Esophagus squamous epithelium (tissue), 4 donors: ENCODE data around the gene DPYSL5.

Experiments
- POLR2A ChIP-seq, 4 donors: fragments of 450-650 bp; IDR thresholded peaks; one replicate each; pipeline ENCODE4 v1.6.1; 2017; ENCODE audit warnings: antibody characterized with exemption in 4 of 4, mild to moderate bottlenecking in 4 of 4, moderate library complexity in 3 of 4
- TF ChIP-seq, protein P1 (sequence below), 6 experiments: fragments of 450-650 bp in 4 of 6; fragments of 200-600 bp in 2 of 6; sonication (generic) in 2 of 6; IDR thresholded peaks; one replicate each; pipeline ENCODE4 v1.5.1; 2016 to 2019; ENCODE audit warnings: antibody characterized with exemption in 6 of 6, mild to moderate bottlenecking in 4 of 6, moderate library complexity in 4 of 6

DNA sequence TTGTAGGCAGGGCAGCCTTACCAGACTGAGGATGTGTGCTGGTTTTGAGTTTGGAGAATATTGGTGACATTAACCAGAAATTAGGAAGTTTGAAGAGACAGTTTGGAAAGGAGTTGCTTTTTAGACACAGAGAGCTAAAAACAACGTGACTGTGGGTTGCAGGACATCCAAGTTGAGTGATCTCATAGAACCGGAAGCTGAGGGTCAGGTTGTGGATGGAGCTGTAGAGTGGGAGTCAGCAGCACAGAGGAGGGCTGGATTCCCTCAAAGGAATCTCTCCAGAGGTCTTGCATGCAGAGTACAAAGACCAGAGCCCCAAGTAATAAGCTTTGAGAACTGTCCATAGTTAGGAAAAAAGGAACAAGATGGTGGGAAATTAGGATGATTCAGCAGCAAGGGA is 131.8 kb downstream of the DPYSL5 start:
- TF ChIP-seq, protein P1, sequence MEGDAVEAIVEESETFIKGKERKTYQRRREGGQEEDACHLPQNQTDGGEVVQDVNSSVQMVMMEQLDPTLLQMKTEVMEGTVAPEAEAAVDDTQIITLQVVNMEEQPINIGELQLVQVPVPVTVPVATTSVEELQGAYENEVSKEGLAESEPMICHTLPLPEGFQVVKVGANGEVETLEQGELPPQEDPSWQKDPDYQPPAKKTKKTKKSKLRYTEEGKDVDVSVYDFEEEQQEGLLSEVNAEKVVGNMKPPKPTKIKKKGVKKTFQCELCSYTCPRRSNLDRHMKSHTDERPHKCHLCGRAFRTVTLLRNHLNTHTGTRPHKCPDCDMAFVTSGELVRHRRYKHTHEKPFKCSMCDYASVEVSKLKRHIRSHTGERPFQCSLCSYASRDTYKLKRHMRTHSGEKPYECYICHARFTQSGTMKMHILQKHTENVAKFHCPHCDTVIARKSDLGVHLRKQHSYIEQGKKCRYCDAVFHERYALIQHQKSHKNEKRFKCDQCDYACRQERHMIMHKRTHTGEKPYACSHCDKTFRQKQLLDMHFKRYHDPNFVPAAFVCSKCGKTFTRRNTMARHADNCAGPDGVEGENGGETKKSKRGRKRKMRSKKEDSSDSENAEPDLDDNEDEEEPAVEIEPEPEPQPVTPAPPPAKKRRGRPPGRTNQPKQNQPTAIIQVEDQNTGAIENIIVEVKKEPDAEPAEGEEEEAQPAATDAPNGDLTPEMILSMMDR (IDR thresholded peaks at IDR 0.05), result no peak
- TF ChIP-seq POLR2A (IDR thresholded peaks at IDR 0.05), result no peak
